GM23338 (cell line): ENCODE results near the gene MICALL1. TPM values are rescaled to one million over a fixed set of nuclear protein-coding genes. Genes with fewer than 3 reads are reported as not detected.

Source experiments
- ATAC-seq: fragments of 200-7000 bp; cut with Tn5 transposase; 3 replicates; pipeline ENCODE4 v1.9.1; 2020
- DNase-seq: peaks from one replicate; pipeline ENCODE4 v3.0.0-alpha.2; 2015; ENCODE audit warnings: low spot score
- H2AFZ ChIP-seq: fragments of 200-600 bp; sonication (generic); 2 replicates; pipeline ENCODE4 v1.8.0; 2016; ENCODE audit warnings: antibody characterized with exemption, mild to moderate bottlenecking, moderate library complexity
- H3F3A ChIP-seq: fragments of 200-600 bp; sonication (generic); replicated peaks from 2 replicates; pipeline ENCODE4 v1.8.0; 2017; ENCODE audit warnings: antibody characterized with exemption, mixed run types, low read depth
- H3K27ac ChIP-seq: fragments of 200-600 bp; sonication (generic); 2 replicates; pipeline ENCODE4 v1.6.1; 2016; ENCODE audit warnings: low read depth
- H3K27me3 ChIP-seq: fragments of 200-600 bp; sonication (generic); 2 replicates; pipeline ENCODE4 v1.8.0; 2016; ENCODE audit warnings: mild to moderate bottlenecking, mixed run types, moderate library complexity; ENCODE audit not compliant: insufficient read depth
- H3K36me3 ChIP-seq: fragments of 200-600 bp; sonication (generic); 2 replicates; pipeline ENCODE4 v1.8.0; 2016; ENCODE audit warnings: mild to moderate bottlenecking; ENCODE audit not compliant: insufficient read depth
- H3K4me1 ChIP-seq: fragments of 200-600 bp; sonication (generic); 2 replicates; pipeline ENCODE4 v1.8.0; 2016; ENCODE audit warnings: mild to moderate bottlenecking, moderate library complexity; ENCODE audit not compliant: insufficient read depth
- H3K4me2 ChIP-seq: fragments of 200-600 bp; sonication (generic); 2 replicates; pipeline ENCODE4 v1.7.1; 2017; ENCODE audit warnings: mixed run types
- H3K4me3 ChIP-seq: fragments of 200-600 bp; sonication (generic); 2 replicates; pipeline ENCODE4 v1.6.1; 2016; ENCODE audit warnings: mixed run types
- H3K79me2 ChIP-seq: fragments of 200-600 bp; sonication (generic); replicated peaks from 2 replicates; pipeline ENCODE4 v1.8.0; 2017; ENCODE audit warnings: mild to moderate bottlenecking; ENCODE audit not compliant: insufficient read depth
- H3K9me2 ChIP-seq: fragments of 200-600 bp; sonication (generic); 2 replicates; pipeline ENCODE4 v1.8.0; 2017; ENCODE audit not compliant: insufficient read depth
- H4K20me1 ChIP-seq: fragments of 200-600 bp; sonication (generic); replicated peaks from 2 replicates; pipeline ENCODE4 v1.8.0; 2017; ENCODE audit warnings: mild to moderate bottlenecking; ENCODE audit not compliant: insufficient read depth
- H3K27ac Mint-ChIP-seq: 2 replicates; pipeline ENCODE4 v1.8.0; 2020; ENCODE audit warnings: inconsistent platforms, mild to moderate bottlenecking, moderate library complexity, mixed read lengths
- H3K27me3 Mint-ChIP-seq: 3 replicates; pipeline ENCODE4 v1.8.0; 2022; ENCODE audit warnings: low read depth, mild to moderate bottlenecking, moderate library complexity, mixed read lengths, inconsistent platforms; ENCODE audit not compliant: insufficient read depth, poor library complexity
- H3K36me3 Mint-ChIP-seq: 3 replicates; pipeline ENCODE4 v1.8.0; 2021; ENCODE audit warnings: low read depth, mild to moderate bottlenecking, inconsistent platforms, moderate library complexity, mixed read lengths
- H3K4me1 Mint-ChIP-seq: 3 replicates; pipeline ENCODE4 v1.8.0; 2020; ENCODE audit warnings: mild to moderate bottlenecking, inconsistent platforms, mixed read lengths
- H3K4me3 Mint-ChIP-seq: 3 replicates; pipeline ENCODE4 v1.8.0; 2021; ENCODE audit warnings: moderate library complexity, mild to moderate bottlenecking, inconsistent platforms, mixed read lengths
- H3K9me3 Mint-ChIP-seq: 3 replicates; pipeline ENCODE4 v1.8.0; 2020; ENCODE audit warnings: moderate library complexity, mild to moderate bottlenecking, inconsistent platforms, mixed read lengths
- CREB1 ChIP-seq: fragments of 250-450 bp; sonication (Bioruptor Pico); IDR thresholded peaks from 2 replicates; pipeline ENCODE4 v1.5.0; 2020; ENCODE audit warnings: low read depth, mild to moderate bottlenecking, moderate library complexity
- ETS1 ChIP-seq: IDR thresholded peaks from 2 replicates; pipeline ENCODE4 v1.6.1; 2016; ENCODE audit warnings: antibody characterized with exemption
- EZH2 ChIP-seq: fragments of 200-600 bp; sonication (generic); IDR thresholded peaks from one replicate; pipeline ENCODE4 v1.8.0; 2017; ENCODE audit warnings: antibody characterized with exemption, mild to moderate bottlenecking, low read depth; ENCODE audit not compliant: unreplicated experiment
- EZH2phosphoT487 ChIP-seq: fragments of 200-600 bp; sonication (generic); IDR thresholded peaks from one replicate; pipeline ENCODE4 v1.8.1; 2018; ENCODE audit warnings: antibody characterized with exemption; ENCODE audit not compliant: unreplicated experiment
- JUNB ChIP-seq: IDR thresholded peaks from one replicate; pipeline ENCODE4 v1.6.1; 2016; ENCODE audit warnings: antibody characterized with exemption; ENCODE audit not compliant: unreplicated experiment
- NANOG ChIP-seq: IDR thresholded peaks from 2 replicates; pipeline ENCODE4 v1.6.1; 2016; ENCODE audit warnings: antibody characterized with exemption, borderline replicate concordance
- POLR2AphosphoS5 ChIP-seq: IDR thresholded peaks from 2 replicates; pipeline ENCODE4 v1.6.1; 2016; ENCODE audit warnings: antibody characterized with exemption, low read depth
- STAT1 ChIP-seq: IDR thresholded peaks from one replicate; pipeline ENCODE4 v1.6.1; 2016; ENCODE audit warnings: antibody characterized with exemption; ENCODE audit not compliant: unreplicated experiment
- ZNF114 ChIP-seq: fragments of 250-450 bp; sonication (Bioruptor Pico); IDR thresholded peaks from 2 replicates; pipeline ENCODE4 v1.5.0; 2020; ENCODE audit warnings: mild to moderate bottlenecking, moderate library complexity
- ZNF331 ChIP-seq: fragments of 250-450 bp; sonication (Bioruptor Pico); IDR thresholded peaks from 2 replicates; pipeline ENCODE4 v1.5.0; 2020; ENCODE audit warnings: low read depth, mild to moderate bottlenecking, moderate library complexity
- ZNF462 ChIP-seq: fragments of 250-450 bp; sonication (Bioruptor Pico); IDR thresholded peaks from 2 replicates; pipeline ENCODE4 v1.5.0; 2020; ENCODE audit warnings: mild to moderate bottlenecking, moderate library complexity
- polyA plus RNA-seq: library from polyadenylated mRNA; unstranded; fragments of >200 nt; fragmentation: Nextera tagmentation; extraction: Ambion mirVana; gene quantifications from 2 replicates; pipeline ENCODE4 v1.2.1, GENCODE V29; 2016
- total RNA-seq: library from RNA; depleted of rRNA; stranded (reverse); fragments of >200 nt; shearing (Covaris generic); gene quantifications from 2 replicates; pipeline ENCODE4 v1.2.3, GENCODE V29; 2014
- TF ChIP-seq, protein P1 (sequence below), 2 experiments: fragments of 200-600 bp in 1 of 2; sonication (generic) in 1 of 2; conservative IDR thresholded peaks; 2 replicates each; pipeline versions ENCODE4 v1.5.1 to v1.6.1; 2016 to 2017; ENCODE audit warnings: antibody characterized with exemption in 2 of 2, low read depth in 2 of 2, mild to moderate bottlenecking in 2 of 2, moderate library complexity in 1 of 2
- TF ChIP-seq, protein P2 (sequence below): IDR thresholded peaks from one replicate; pipeline ENCODE4 v1.6.1; 2018; ENCODE audit warnings: antibody characterized with exemption; ENCODE audit not compliant: unreplicated experiment

Gene MICALL1
- total and polyA plus RNA-seq, 2 experiments from 2014 or later = 5.9 to 33.1 TPM

GRCh38 chr22:37981282-37982011, 75.3 kb downstream of the MICALL1 start:
- TF ChIP-seq ZNF331 (no peak), EZH2 (no peak), ZNF462 (CRISPR knock-in tag) (no peak), NANOG (no peak), POLR2AphosphoS5 (no peak), CREB1 (no peak), JUNB (no peak), STAT1 (no peak), ETS1 (no peak), EZH2phosphoT487 (no peak), ZNF114 (CRISPR knock-in tag) (no peak)
- TF ChIP-seq, protein P1, sequence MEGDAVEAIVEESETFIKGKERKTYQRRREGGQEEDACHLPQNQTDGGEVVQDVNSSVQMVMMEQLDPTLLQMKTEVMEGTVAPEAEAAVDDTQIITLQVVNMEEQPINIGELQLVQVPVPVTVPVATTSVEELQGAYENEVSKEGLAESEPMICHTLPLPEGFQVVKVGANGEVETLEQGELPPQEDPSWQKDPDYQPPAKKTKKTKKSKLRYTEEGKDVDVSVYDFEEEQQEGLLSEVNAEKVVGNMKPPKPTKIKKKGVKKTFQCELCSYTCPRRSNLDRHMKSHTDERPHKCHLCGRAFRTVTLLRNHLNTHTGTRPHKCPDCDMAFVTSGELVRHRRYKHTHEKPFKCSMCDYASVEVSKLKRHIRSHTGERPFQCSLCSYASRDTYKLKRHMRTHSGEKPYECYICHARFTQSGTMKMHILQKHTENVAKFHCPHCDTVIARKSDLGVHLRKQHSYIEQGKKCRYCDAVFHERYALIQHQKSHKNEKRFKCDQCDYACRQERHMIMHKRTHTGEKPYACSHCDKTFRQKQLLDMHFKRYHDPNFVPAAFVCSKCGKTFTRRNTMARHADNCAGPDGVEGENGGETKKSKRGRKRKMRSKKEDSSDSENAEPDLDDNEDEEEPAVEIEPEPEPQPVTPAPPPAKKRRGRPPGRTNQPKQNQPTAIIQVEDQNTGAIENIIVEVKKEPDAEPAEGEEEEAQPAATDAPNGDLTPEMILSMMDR (conservative IDR thresholded peaks at IDR 0.05; ENCODE audit: low read depth in 2 of 2) = no peak
- TF ChIP-seq, protein P2, sequence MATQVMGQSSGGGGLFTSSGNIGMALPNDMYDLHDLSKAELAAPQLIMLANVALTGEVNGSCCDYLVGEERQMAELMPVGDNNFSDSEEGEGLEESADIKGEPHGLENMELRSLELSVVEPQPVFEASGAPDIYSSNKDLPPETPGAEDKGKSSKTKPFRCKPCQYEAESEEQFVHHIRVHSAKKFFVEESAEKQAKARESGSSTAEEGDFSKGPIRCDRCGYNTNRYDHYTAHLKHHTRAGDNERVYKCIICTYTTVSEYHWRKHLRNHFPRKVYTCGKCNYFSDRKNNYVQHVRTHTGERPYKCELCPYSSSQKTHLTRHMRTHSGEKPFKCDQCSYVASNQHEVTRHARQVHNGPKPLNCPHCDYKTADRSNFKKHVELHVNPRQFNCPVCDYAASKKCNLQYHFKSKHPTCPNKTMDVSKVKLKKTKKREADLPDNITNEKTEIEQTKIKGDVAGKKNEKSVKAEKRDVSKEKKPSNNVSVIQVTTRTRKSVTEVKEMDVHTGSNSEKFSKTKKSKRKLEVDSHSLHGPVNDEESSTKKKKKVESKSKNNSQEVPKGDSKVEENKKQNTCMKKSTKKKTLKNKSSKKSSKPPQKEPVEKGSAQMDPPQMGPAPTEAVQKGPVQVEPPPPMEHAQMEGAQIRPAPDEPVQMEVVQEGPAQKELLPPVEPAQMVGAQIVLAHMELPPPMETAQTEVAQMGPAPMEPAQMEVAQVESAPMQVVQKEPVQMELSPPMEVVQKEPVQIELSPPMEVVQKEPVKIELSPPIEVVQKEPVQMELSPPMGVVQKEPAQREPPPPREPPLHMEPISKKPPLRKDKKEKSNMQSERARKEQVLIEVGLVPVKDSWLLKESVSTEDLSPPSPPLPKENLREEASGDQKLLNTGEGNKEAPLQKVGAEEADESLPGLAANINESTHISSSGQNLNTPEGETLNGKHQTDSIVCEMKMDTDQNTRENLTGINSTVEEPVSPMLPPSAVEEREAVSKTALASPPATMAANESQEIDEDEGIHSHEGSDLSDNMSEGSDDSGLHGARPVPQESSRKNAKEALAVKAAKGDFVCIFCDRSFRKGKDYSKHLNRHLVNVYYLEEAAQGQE = no peak
- H3K27me3 ChIP-seq = peaks cover 25% of the 10 kb centered on the region
- H3K4me3 ChIP-seq = no peak overlapping the region
- ATAC-seq (no peak), DNase-seq (no peak)
- no peaks in the 10 kb centered on the region for H3K36me3 Mint-ChIP-seq
- H3K4me2 ChIP-seq = no peak overlapping the region
- no peaks in the 10 kb centered on the region for H3K79me2 ChIP-seq
- no peak overlapping the region for H3K27ac Mint-ChIP-seq
- H3K4me1 ChIP-seq = peaks cover 10% of the 10 kb centered on the region
- H3K4me3 Mint-ChIP-seq = no peak overlapping the region
- H3K9me3 Mint-ChIP-seq = no peaks in the 10 kb centered on the region
- peaks cover 28% of the 10 kb centered on the region for H3K4me1 Mint-ChIP-seq
- no peaks in the 10 kb centered on the region for H3F3A ChIP-seq
- H3K36me3 ChIP-seq = no peaks in the 10 kb centered on the region
- H4K20me1 ChIP-seq = no peaks in the 10 kb centered on the region; the same call in 1 of the 2 replicates
- H3K27ac ChIP-seq = no peak overlapping the region
- peaks cover 29% of the 10 kb centered on the region for H3K27me3 Mint-ChIP-seq
- H2AFZ ChIP-seq = no peak overlapping the region
- no peaks in the 10 kb centered on the region for H3K9me2 ChIP-seq
